ENCODE results near the gene CD151.
A peak's percentile ranks its signal among the peaks of the same experiment; 100 is the strongest.

CD151 gene
- 20.1 to 27.7 (median 22.7) reads per million in 3 donors for total RNA-seq

GRCh38 chr11:832529-833113 lies at the start of gene CD151:
Gene CD151, plus strand, starts transcription at chr11:832952. Its CDS starts 3,118 bp downstream, at chr11:836070.
- no peaks in the 10 kb centered on the region for H3K9me3 ChIP-seq (ENCODE audit: control insufficient read depth, low read length)
- peaks cover 33% of the 10 kb centered on the region for H3K4me1 ChIP-seq (ENCODE audit: control insufficient read depth, insufficient read depth, low read length, poor library complexity, severe bottlenecking)
- H3K36me3 ChIP-seq (ENCODE audit: control insufficient read depth, insufficient read depth, low read length) = peaks cover 3% of the 10 kb centered on the region
- peaks cover 46% of the 10 kb centered on the region for H3K27me3 ChIP-seq (replicated peaks; ENCODE audit: control insufficient read depth, insufficient read depth, low read length, poor library complexity, severe bottlenecking)
- H3K27ac ChIP-seq (ENCODE audit: insufficient read depth, low read length, poor library complexity, severe bottlenecking) = no peak within 1 kb of the TSS
- DNase-seq = peak in 1 of 3 donors; percentile 19
- H3K4me3 ChIP-seq (ENCODE audit: insufficient read depth, low read depth, low read length, poor library complexity, severe bottlenecking) = peak within 1 kb of the TSS; percentile 59

- H3K27me3 ChIP-seq (replicated peaks; ENCODE audit: control insufficient read depth, insufficient read depth, low read length, poor library complexity, severe bottlenecking) = no peaks in the 10 kb centered on the region
- H3K27ac ChIP-seq (ENCODE audit: insufficient read depth, low read length, poor library complexity, severe bottlenecking) = no peak overlapping the region
- H3K4me3 ChIP-seq (ENCODE audit: insufficient read depth, low read depth, low read length, poor library complexity, severe bottlenecking) = no peak overlapping the region
- H3K9me3 ChIP-seq (ENCODE audit: control insufficient read depth, low read length) = no peaks in the 10 kb centered on the region
- peaks cover 5% of the 10 kb centered on the region for H3K4me1 ChIP-seq (ENCODE audit: control insufficient read depth, insufficient read depth, low read length, poor library complexity, severe bottlenecking)
- no peaks in the 10 kb centered on the region for H3K36me3 ChIP-seq (ENCODE audit: control insufficient read depth, insufficient read depth, low read length)
- DNase-seq = no peak
Measured at GRCh38 chr11:783581-784015, 49.2 kb upstream of the CD151 start.

DNA sequence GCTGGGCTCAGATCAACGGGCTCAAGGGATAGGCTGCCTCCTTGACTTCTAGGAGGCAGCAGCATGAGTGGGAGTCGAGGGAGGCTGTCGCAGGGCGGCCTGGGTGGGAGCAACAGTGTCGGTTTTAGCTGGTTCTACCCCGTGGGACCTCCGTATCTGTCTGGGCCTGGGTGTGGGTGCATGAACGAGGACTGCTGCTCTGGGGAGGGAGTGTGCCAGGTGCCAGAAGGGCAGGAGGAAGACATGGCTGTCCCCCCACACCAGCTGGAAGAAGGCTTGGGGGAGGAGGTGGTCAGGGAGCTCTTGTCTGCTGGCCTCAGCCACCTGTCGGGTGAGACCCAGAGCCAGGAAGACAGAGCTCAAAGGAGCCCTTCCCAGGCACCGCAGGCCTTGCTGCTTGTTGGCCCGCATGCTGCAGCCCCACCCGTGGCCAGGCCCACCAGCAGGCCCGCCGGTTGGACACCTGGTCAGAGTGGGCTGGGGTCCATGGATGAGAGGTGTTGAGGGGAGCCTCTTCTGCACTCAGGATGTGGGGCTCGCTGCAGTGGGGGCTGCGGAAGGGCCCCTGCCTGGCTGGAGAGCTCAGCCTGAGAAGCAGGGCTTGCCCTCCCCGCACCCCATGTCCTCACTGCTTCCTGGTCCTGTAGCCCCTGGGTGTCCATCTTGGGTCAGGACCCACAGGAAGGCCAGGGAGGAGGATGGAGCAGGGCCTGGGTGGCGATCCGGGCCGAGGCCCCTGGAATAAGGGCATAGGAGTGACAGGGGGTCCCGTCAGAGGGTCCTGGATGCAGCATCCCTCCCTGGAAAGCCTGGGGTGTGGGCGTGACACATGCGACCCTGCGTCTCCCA lies 46.3 kb upstream of the CD151 start:
- Histone ChIP-seq H3K9me3 (ENCODE audit: control insufficient read depth, low read length) (no peaks in the 10 kb centered on the region), H3K4me1 (ENCODE audit: control insufficient read depth, insufficient read depth, low read length, poor library complexity, severe bottlenecking) (peaks cover 7% of the 10 kb centered on the region), H3K27ac (ENCODE audit: insufficient read depth, low read length, poor library complexity, severe bottlenecking) (no peak overlapping the region), H3K36me3 (ENCODE audit: control insufficient read depth, insufficient read depth, low read length) (peaks cover 2% of the 10 kb centered on the region), H3K27me3 (replicated peaks; ENCODE audit: control insufficient read depth, insufficient read depth, low read length, poor library complexity, severe bottlenecking) (no peaks in the 10 kb centered on the region), H3K4me3 (ENCODE audit: insufficient read depth, low read depth, low read length, poor library complexity, severe bottlenecking) (no peak overlapping the region)
- no peak for DNase-seq

GRCh38 chr11:787084-787675 lies 45.6 kb upstream of the CD151 start:
- H3K27me3 ChIP-seq (replicated peaks; ENCODE audit: control insufficient read depth, insufficient read depth, low read length, poor library complexity, severe bottlenecking) = no peaks in the 10 kb centered on the region
- no peak overlapping the region for H3K27ac ChIP-seq (ENCODE audit: insufficient read depth, low read length, poor library complexity, severe bottlenecking)
- H3K9me3 ChIP-seq (ENCODE audit: control insufficient read depth, low read length) = no peaks in the 10 kb centered on the region
- peaks cover 7% of the 10 kb centered on the region for H3K4me1 ChIP-seq (ENCODE audit: control insufficient read depth, insufficient read depth, low read length, poor library complexity, severe bottlenecking)
- peaks cover 9% of the 10 kb centered on the region for H3K36me3 ChIP-seq (ENCODE audit: control insufficient read depth, insufficient read depth, low read length)
- no peak overlapping the region for H3K4me3 ChIP-seq (ENCODE audit: insufficient read depth, low read depth, low read length, poor library complexity, severe bottlenecking)
- no peak for DNase-seq

- Histone ChIP-seq H3K4me1 (ENCODE audit: control insufficient read depth, insufficient read depth, low read length, poor library complexity, severe bottlenecking) (peaks cover 7% of the 10 kb centered on the region), H3K36me3 (ENCODE audit: control insufficient read depth, insufficient read depth, low read length) (peaks cover 17% of the 10 kb centered on the region)
Measured at GRCh38 chr11:788009-788640, 44.6 kb upstream of the CD151 start.

GRCh38 chr11:788953-789940 lies 43.5 kb upstream of the CD151 start:
- no peaks in the 10 kb centered on the region for H3K27me3 ChIP-seq (replicated peaks; ENCODE audit: control insufficient read depth, insufficient read depth, low read length, poor library complexity, severe bottlenecking)
- no peaks in the 10 kb centered on the region for H3K9me3 ChIP-seq (ENCODE audit: control insufficient read depth, low read length)
- no peak overlapping the region for H3K4me3 ChIP-seq (ENCODE audit: insufficient read depth, low read depth, low read length, poor library complexity, severe bottlenecking)
- DNase-seq = no peak
- peaks cover 27% of the 10 kb centered on the region for H3K36me3 ChIP-seq (ENCODE audit: control insufficient read depth, insufficient read depth, low read length)
- H3K4me1 ChIP-seq (ENCODE audit: control insufficient read depth, insufficient read depth, low read length, poor library complexity, severe bottlenecking) = peaks cover 7% of the 10 kb centered on the region
- no peak overlapping the region for H3K27ac ChIP-seq (ENCODE audit: insufficient read depth, low read length, poor library complexity, severe bottlenecking)

More at GRCh38 chr11:788009-788640, 44.6 kb upstream of the CD151 start:
- H3K27me3 ChIP-seq (replicated peaks; ENCODE audit: control insufficient read depth, insufficient read depth, low read length, poor library complexity, severe bottlenecking) = no peaks in the 10 kb centered on the region
- no peaks in the 10 kb centered on the region for H3K9me3 ChIP-seq (ENCODE audit: control insufficient read depth, low read length)
- no peak overlapping the region for H3K27ac ChIP-seq (ENCODE audit: insufficient read depth, low read length, poor library complexity, severe bottlenecking)
- DNase-seq = no peak
- no peak overlapping the region for H3K4me3 ChIP-seq (ENCODE audit: insufficient read depth, low read depth, low read length, poor library complexity, severe bottlenecking)

- no peak within 1 kb of the TSS for H3K27ac ChIP-seq (ENCODE audit: insufficient read depth, low read length, poor library complexity, severe bottlenecking)
- H3K36me3 ChIP-seq (ENCODE audit: control insufficient read depth, insufficient read depth, low read length) = peaks cover 27% of the 10 kb centered on the region
- H3K4me1 ChIP-seq (ENCODE audit: control insufficient read depth, insufficient read depth, low read length, poor library complexity, severe bottlenecking) = peaks cover 11% of the 10 kb centered on the region
- no peaks in the 10 kb centered on the region for H3K9me3 ChIP-seq (ENCODE audit: control insufficient read depth, low read length)
- no peak for DNase-seq
- no peak within 1 kb of the TSS for H3K4me3 ChIP-seq (ENCODE audit: insufficient read depth, low read depth, low read length, poor library complexity, severe bottlenecking)
- H3K27me3 ChIP-seq (replicated peaks; ENCODE audit: control insufficient read depth, insufficient read depth, low read length, poor library complexity, severe bottlenecking) = no peaks in the 10 kb centered on the region
Measured at GRCh38 chr11:789943-790342, 42.8 kb upstream of the CD151 start, which contains the start of gene CEND1. Gene CEND1, minus strand, starts transcription at chr11:790090. Its CDS starts 1,514 bp downstream, at chr11:788576.

GRCh38 chr11:790721-791564 lies 41.8 kb upstream of the CD151 start:
- Histone ChIP-seq H3K9me3 (ENCODE audit: control insufficient read depth, low read length) (no peaks in the 10 kb centered on the region), H3K27me3 (replicated peaks; ENCODE audit: control insufficient read depth, insufficient read depth, low read length, poor library complexity, severe bottlenecking) (no peaks in the 10 kb centered on the region), H3K4me3 (ENCODE audit: insufficient read depth, low read depth, low read length, poor library complexity, severe bottlenecking) (no peak overlapping the region), H3K4me1 (ENCODE audit: control insufficient read depth, insufficient read depth, low read length, poor library complexity, severe bottlenecking) (peaks cover 21% of the 10 kb centered on the region), H3K36me3 (ENCODE audit: control insufficient read depth, insufficient read depth, low read length) (peaks cover 27% of the 10 kb centered on the region), H3K27ac (ENCODE audit: insufficient read depth, low read length, poor library complexity, severe bottlenecking) (no peak overlapping the region)
- no peak for DNase-seq

All from effector memory CD4-positive, alpha-beta T cell (primary cell).